Activated naive CD8-positive, alpha-beta T cell (primary cell): ENCODE results near the gene CAMSAP1.

Source experiments
- H3K27ac Mint-ChIP-seq: one replicate; pipeline ENCODE4 v1.8.0; 2021; ENCODE audit warnings: mixed read lengths
- H3K27me3 Mint-ChIP-seq: one replicate; pipeline ENCODE4 v1.8.0; 2021; ENCODE audit warnings: mixed read lengths
- H3K36me3 Mint-ChIP-seq: one replicate; pipeline ENCODE4 v1.8.0; 2021; ENCODE audit warnings: mixed read lengths
- H3K4me1 Mint-ChIP-seq: one replicate; pipeline ENCODE4 v1.8.0; 2021; ENCODE audit warnings: low read depth, mixed read lengths
- H3K4me3 Mint-ChIP-seq: one replicate; pipeline ENCODE4 v1.8.0; 2021; ENCODE audit warnings: mild to moderate bottlenecking, mixed read lengths
- H3K9me3 Mint-ChIP-seq: one replicate; pipeline ENCODE4 v1.8.0; 2021; ENCODE audit warnings: low read depth, mixed read lengths

The CAMSAP1 gene

GRCh38 chr9:135776893-135777622, 130.3 kb downstream of the CAMSAP1 start:
- H3K9me3 Mint-ChIP-seq: no peaks in the 10 kb centered on the region

GRCh38 chr9:135775911-135776310, 131.4 kb downstream of the CAMSAP1 start:
- no peaks in the 10 kb centered on the region for H3K4me1 Mint-ChIP-seq
- H3K36me3 Mint-ChIP-seq: no peaks in the 10 kb centered on the region
- H3K9me3 Mint-ChIP-seq: no peaks in the 10 kb centered on the region
- H3K4me3 Mint-ChIP-seq: no peak overlapping the region
- H3K27me3 Mint-ChIP-seq: no peaks in the 10 kb centered on the region
- no peak overlapping the region for H3K27ac Mint-ChIP-seq

More at GRCh38 chr9:135776893-135777622, 130.3 kb downstream of the CAMSAP1 start:
- no peaks in the 10 kb centered on the region for H3K36me3 Mint-ChIP-seq
- no peak overlapping the region for H3K27ac Mint-ChIP-seq
- no peaks in the 10 kb centered on the region for H3K27me3 Mint-ChIP-seq
- no peaks in the 10 kb centered on the region for H3K4me1 Mint-ChIP-seq
- no peak overlapping the region for H3K4me3 Mint-ChIP-seq

- H3K27ac Mint-ChIP-seq: no peak overlapping the region
- H3K9me3 Mint-ChIP-seq: no peaks in the 10 kb centered on the region
- H3K27me3 Mint-ChIP-seq: no peaks in the 10 kb centered on the region
- H3K36me3 Mint-ChIP-seq: no peaks in the 10 kb centered on the region
- H3K4me1 Mint-ChIP-seq: no peaks in the 10 kb centered on the region
- H3K4me3 Mint-ChIP-seq: no peak overlapping the region
Measured at GRCh38 chr9:135774794-135775525, 132.4 kb downstream of the CAMSAP1 start.

- Mint-ChIP-seq H3K9me3 (no peaks in the 10 kb centered on the region), H3K4me1 (no peaks in the 10 kb centered on the region), H3K27me3 (no peaks in the 10 kb centered on the region), H3K36me3 (no peaks in the 10 kb centered on the region), H3K27ac (no peak overlapping the region), H3K4me3 (no peak overlapping the region)
Measured at GRCh38 chr9:135774239-135774747, 133.1 kb downstream of the CAMSAP1 start.

GRCh38 chr9:135773530-135774238, 133.7 kb downstream of the CAMSAP1 start:
- Mint-ChIP-seq H3K4me1 (no peaks in the 10 kb centered on the region), H3K36me3 (no peaks in the 10 kb centered on the region), H3K9me3 (no peaks in the 10 kb centered on the region), H3K27me3 (no peaks in the 10 kb centered on the region), H3K4me3 (no peak overlapping the region), H3K27ac (no peak overlapping the region)

- Mint-ChIP-seq H3K4me3 (no peak overlapping the region), H3K36me3 (no peaks in the 10 kb centered on the region), H3K27me3 (no peaks in the 10 kb centered on the region), H3K4me1 (no peaks in the 10 kb centered on the region), H3K9me3 (no peaks in the 10 kb centered on the region), H3K27ac (no peak overlapping the region)
Measured at GRCh38 chr9:135772702-135773493, 134.4 kb downstream of the CAMSAP1 start.

- Mint-ChIP-seq H3K27me3 (no peaks in the 10 kb centered on the region), H3K27ac (no peak overlapping the region), H3K4me1 (no peaks in the 10 kb centered on the region), H3K9me3 (no peaks in the 10 kb centered on the region), H3K4me3 (no peak overlapping the region), H3K36me3 (no peaks in the 10 kb centered on the region)
Measured at GRCh38 chr9:135772056-135772646, 135.2 kb downstream of the CAMSAP1 start.

GRCh38 chr9:135771401-135772051, 135.8 kb downstream of the CAMSAP1 start:
- Mint-ChIP-seq H3K27ac (no peak overlapping the region), H3K36me3 (no peaks in the 10 kb centered on the region), H3K27me3 (no peaks in the 10 kb centered on the region), H3K9me3 (no peaks in the 10 kb centered on the region), H3K4me3 (no peak overlapping the region), H3K4me1 (no peaks in the 10 kb centered on the region)

DNA sequence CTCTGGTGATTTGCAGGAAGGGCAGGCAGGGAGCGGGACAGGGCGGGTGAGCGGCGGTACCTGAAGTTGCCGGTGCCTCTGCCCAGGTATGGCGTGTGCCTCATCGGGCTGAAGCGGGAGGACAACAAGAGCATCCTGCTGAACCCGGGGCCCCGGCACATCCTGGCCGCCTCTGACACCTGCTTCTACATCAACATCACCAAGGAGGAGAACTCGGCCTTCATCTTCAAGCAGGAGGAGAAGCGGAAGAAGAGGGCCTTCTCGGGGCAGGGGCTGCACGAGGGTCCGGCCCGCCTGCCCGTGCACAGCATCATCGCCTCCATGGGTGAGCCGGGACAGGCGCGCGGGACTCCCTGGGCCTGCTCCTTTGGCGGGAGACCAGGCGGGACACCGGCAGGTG, 136.6 kb downstream of the CAMSAP1 start:
- Mint-ChIP-seq H3K36me3 (no peaks in the 10 kb centered on the region), H3K9me3 (no peaks in the 10 kb centered on the region), H3K4me1 (no peaks in the 10 kb centered on the region), H3K27ac (no peak overlapping the region), H3K27me3 (no peaks in the 10 kb centered on the region), H3K4me3 (no peak overlapping the region)

- H3K9me3 Mint-ChIP-seq: no peaks in the 10 kb centered on the region
- no peaks in the 10 kb centered on the region for H3K4me1 Mint-ChIP-seq
- H3K27me3 Mint-ChIP-seq: no peaks in the 10 kb centered on the region
- H3K27ac Mint-ChIP-seq: no peak overlapping the region
- H3K4me3 Mint-ChIP-seq: no peak overlapping the region
- H3K36me3 Mint-ChIP-seq: no peaks in the 10 kb centered on the region
Measured at GRCh38 chr9:135770203-135770535, 137.2 kb downstream of the CAMSAP1 start.

- Mint-ChIP-seq H3K4me3 (no peak overlapping the region), H3K27me3 (no peaks in the 10 kb centered on the region), H3K9me3 (no peaks in the 10 kb centered on the region), H3K36me3 (no peaks in the 10 kb centered on the region), H3K27ac (no peak overlapping the region), H3K4me1 (no peaks in the 10 kb centered on the region)
Measured at GRCh38 chr9:135769489-135770202, 137.7 kb downstream of the CAMSAP1 start.

DNA sequence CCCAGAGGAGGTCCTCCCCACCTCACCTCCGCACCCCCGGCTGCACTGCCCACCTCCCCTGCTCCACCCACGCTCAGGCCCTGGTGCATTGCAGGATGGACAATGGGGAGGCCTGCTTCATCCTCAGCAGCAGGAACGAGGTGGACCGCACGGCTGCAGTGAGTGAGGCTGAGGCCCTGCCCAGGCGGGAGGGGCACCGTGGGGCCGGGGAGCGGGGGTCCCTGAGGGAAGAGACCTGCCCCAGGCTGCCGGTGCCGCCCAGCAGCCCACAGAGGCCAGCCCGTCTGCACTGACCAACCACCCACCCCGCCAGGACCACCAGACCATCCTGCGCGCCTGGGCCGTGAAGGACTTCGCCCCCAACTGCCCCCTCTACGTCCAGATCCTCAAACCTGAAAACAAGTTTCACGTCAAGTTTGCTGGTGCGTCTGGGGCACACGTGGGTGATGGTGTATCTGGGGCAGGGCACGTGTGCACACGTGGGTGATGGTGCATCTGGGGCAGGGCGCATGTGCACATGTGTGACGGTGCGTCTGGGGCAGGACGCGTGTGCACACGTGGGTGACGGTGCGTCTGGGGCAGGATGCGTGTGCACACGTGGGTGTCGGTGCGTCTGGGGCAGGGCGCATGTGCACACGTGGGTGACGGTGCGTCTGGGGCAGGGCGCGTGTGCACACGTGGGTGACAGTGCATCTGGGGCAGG, 138.7 kb downstream of the CAMSAP1 start:
- H3K4me1 Mint-ChIP-seq: no peaks in the 10 kb centered on the region
- H3K4me3 Mint-ChIP-seq: no peak overlapping the region
- no peak overlapping the region for H3K27ac Mint-ChIP-seq
- no peaks in the 10 kb centered on the region for H3K36me3 Mint-ChIP-seq
- H3K9me3 Mint-ChIP-seq: no peaks in the 10 kb centered on the region
- H3K27me3 Mint-ChIP-seq: no peaks in the 10 kb centered on the region

DNA sequence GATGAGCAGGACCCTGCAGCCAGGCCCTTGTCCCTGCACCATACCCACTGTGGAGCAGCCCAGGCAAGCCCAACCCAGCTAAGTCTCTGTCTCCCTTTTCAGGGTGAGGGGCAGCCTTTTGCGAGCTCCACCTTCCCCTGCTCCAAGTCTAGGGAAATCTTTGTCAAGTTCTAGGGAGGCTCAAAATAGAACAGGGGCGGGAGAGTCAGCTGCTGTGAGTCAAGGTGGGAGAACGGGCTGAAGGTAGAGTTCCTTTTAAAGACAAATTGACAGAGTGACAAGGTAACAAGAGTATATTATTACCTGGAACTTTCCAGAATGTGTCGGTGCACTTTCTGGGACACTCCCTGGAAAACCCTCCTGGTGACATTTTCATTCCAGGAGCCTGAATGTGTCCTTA, 140.6 kb downstream of the CAMSAP1 start:
- no peaks in the 10 kb centered on the region for H3K36me3 Mint-ChIP-seq
- no peaks in the 10 kb centered on the region for H3K4me1 Mint-ChIP-seq
- H3K27me3 Mint-ChIP-seq: no peaks in the 10 kb centered on the region
- no peaks in the 10 kb centered on the region for H3K9me3 Mint-ChIP-seq
- no peak overlapping the region for H3K4me3 Mint-ChIP-seq
- no peak overlapping the region for H3K27ac Mint-ChIP-seq
